GM12878 (cell line): ENCODE measurements around the gene ASCC1. TPM values are rescaled to one million over a fixed set of nuclear protein-coding genes. Genes with fewer than 3 reads are reported as not detected.

Experiments
- ATAC-seq: fragments of 200-7000 bp; cut with Tn5 transposase; 3 replicates; pipeline ENCODE4 v1.9.1; 2020; ENCODE audit warnings: mild to moderate bottlenecking, moderate library complexity
- BruUV-seq: library from RNA; stranded (reverse); fragments of 400-500 nt; replicated peaks from 2 replicates; lab custom pipeline; 2021; lab: Mats Ljungman, UMichigan
- CTCF ChIA-PET: fragments of 300-600 bp; sonication (Branson Sonifier 250); formaldehyde crosslinking; extraction: SDS; loops from one replicate; lab custom pipeline; 2021; ENCODE audit warnings: inconsistent platforms; lab: Yijun Ruan, JAX
- POLR2A ChIA-PET: fragments of 350-600 bp; formaldehyde crosslinking; extraction: SDS; loops from one replicate; lab custom pipeline; 2021; ENCODE audit warnings: inconsistent platforms; lab: Charles Lee
- RAD21 ChIA-PET: fragments of 300-600 bp; sonication (Branson Sonifier 250); formaldehyde crosslinking; loops from one replicate; lab custom pipeline; 2023; ENCODE audit warnings: antibody characterized with exemption; ENCODE audit not compliant: unreplicated experiment; lab: Charles Lee
- SMC1A ChIA-PET: fragments of 300-600 bp; sonication (Branson Sonifier 250); formaldehyde crosslinking; loops from one replicate; lab custom pipeline; 2023; ENCODE audit not compliant: unreplicated experiment, uncharacterized antibody; lab: Charles Lee
- DNase-seq: peaks from one replicate; pipeline ENCODE4 v3.0.0-alpha.2; 2011; ENCODE audit warnings: low read depth, low spot score
- FAIRE-seq: peaks from 3 replicates; lab custom pipeline; 2011; peaks lifted over from hg19 to GRCh38; lab: Jason Lieb, UNC
- H2AFZ ChIP-seq: 2 replicates; pipeline ENCODE4 v1.6.0; 2011; ENCODE audit warnings: low read depth, low read length, control low read depth; ENCODE audit not compliant: control insufficient read depth
- H3K27ac ChIP-seq: 2 replicates; pipeline ENCODE4 v1.5.1; 2011; ENCODE audit warnings: control low read depth; ENCODE audit not compliant: control insufficient read depth, insufficient read depth
- H3K27me3 ChIP-seq, 2 experiments: replicated peaks in 1 of 2; 2 replicates each; pipeline versions ENCODE4 v1.6.0 to v1.6.1; 2011; ENCODE audit warnings: low read length in 1 of 2; ENCODE audit not compliant: control insufficient read depth in 2 of 2, insufficient read depth in 2 of 2
- H3K36me3 ChIP-seq, 2 experiments: 2 replicates each; pipeline ENCODE4 v1.5.1; 2011; ENCODE audit warnings: low read length in 1 of 2; ENCODE audit not compliant: control insufficient read depth in 2 of 2, insufficient read depth in 2 of 2
- H3K4me1 ChIP-seq: 2 replicates; pipeline ENCODE4 v1.6.1; 2011; ENCODE audit warnings: mild to moderate bottlenecking, low read length, moderate library complexity, mixed read lengths; ENCODE audit not compliant: control insufficient read depth, insufficient read depth
- H3K4me2 ChIP-seq: 2 replicates; pipeline ENCODE4 v1.6.0; 2011; ENCODE audit warnings: control low read depth; ENCODE audit not compliant: control insufficient read depth, insufficient read depth
- H3K4me3 ChIP-seq: fragments of 200-600 bp; sonication (generic); 2 replicates; pipeline ENCODE4 v1.5.1; 2016
- H3K79me2 ChIP-seq: 2 replicates; pipeline ENCODE4 v1.6.0; 2011; ENCODE audit warnings: low read length; ENCODE audit not compliant: control insufficient read depth, insufficient read depth
- H3K9ac ChIP-seq: 2 replicates; pipeline ENCODE4 v1.8.0; 2011; ENCODE audit warnings: low read length, control low read depth, mixed read lengths; ENCODE audit not compliant: control insufficient read depth, insufficient read depth
- H3K9me3 ChIP-seq: replicated peaks from 3 replicates; pipeline ENCODE4 v1.5.1; 2011; ENCODE audit warnings: mild to moderate bottlenecking, low read length; ENCODE audit not compliant: control insufficient read depth, insufficient read depth
- H4K20me1 ChIP-seq: 2 replicates; pipeline ENCODE4 v1.6.0; 2011; ENCODE audit not compliant: control insufficient read depth, insufficient read depth
- ATF2 ChIP-seq: IDR thresholded peaks from 2 replicates; pipeline ENCODE4 v1.6.1; 2012; ENCODE audit warnings: low read length, inconsistent platforms
- JUNB ChIP-seq: IDR thresholded peaks from 2 replicates; pipeline ENCODE4 v1.6.1; 2016; ENCODE audit warnings: antibody characterized with exemption, mild to moderate bottlenecking
- KAT2A ChIP-seq: conservative IDR thresholded peaks from 2 replicates; pipeline ENCODE4 v1.6.1; 2011; ENCODE audit warnings: low read depth, low read length; ENCODE audit not compliant: control insufficient read depth
- MEF2A ChIP-seq: IDR thresholded peaks from 2 replicates; pipeline ENCODE4 v1.6.1; 2011; ENCODE audit warnings: low read depth, mild to moderate bottlenecking, low read length, moderate library complexity; ENCODE audit not compliant: insufficient read depth
- MEF2B ChIP-seq: fragments of 450-650 bp; IDR thresholded peaks from 2 replicates; pipeline ENCODE4 v1.6.1; 2018; ENCODE audit warnings: mild to moderate bottlenecking, moderate library complexity; ENCODE audit not compliant: partially characterized antibody, poor library complexity, severe bottlenecking
- MTA3 ChIP-seq: IDR thresholded peaks from 2 replicates; pipeline ENCODE4 v1.6.1; 2012; ENCODE audit warnings: low read length, inconsistent platforms, borderline replicate concordance
- RCOR1 ChIP-seq: conservative IDR thresholded peaks from 2 replicates; pipeline ENCODE4 v1.6.1; 2012; ENCODE audit warnings: low read depth, low read length, improper control_type of control experiment
- SMC3 ChIP-seq: IDR thresholded peaks from 2 replicates; pipeline ENCODE4 v1.6.1; 2011; ENCODE audit warnings: low read length, improper control_type of control experiment, borderline replicate concordance
- TCF12 ChIP-seq: IDR thresholded peaks from 2 replicates; pipeline ENCODE4 v1.6.1; 2011; ENCODE audit warnings: low read depth, mild to moderate bottlenecking, low read length
- ZBTB4 ChIP-seq: fragments of 450-650 bp; formaldehyde crosslinking; IDR thresholded peaks from 2 replicates; pipeline ENCODE4 v1.4.0; 2022; ENCODE audit warnings: mild to moderate bottlenecking, moderate library complexity
- WGBS: methylation state at CpG from one replicate; pipeline ENCODE4 v1.1.6; 2016; ENCODE audit warnings: low lambda C conversion rate; ENCODE audit not compliant: insufficient replicate concordance, insufficient coverage; ENCODE audit errors: missing lambda C conversion rate; 5-methylcytosine and 5-hydroxymethylcytosine counted together
- in situ Hi-C: fragments of 300-500 bp; cut with MboI; formaldehyde crosslinking; loops from 9 replicates; pipeline ENCODE4 v1.14.3; 2018; ENCODE audit warnings: mixed read lengths
- intact Hi-C: fragments of 100-400 bp; cut with micrococcal nuclease; formaldehyde crosslinking; loops from one replicate; pipeline ENCODE4 v1.14.2; 2022; ENCODE audit not compliant: unreplicated experiment
- polyA plus RNA-seq, 11 experiments: library from polyadenylated mRNA; depleted of rRNA in 4 of 11; unstranded in 6 of 11; stranded (reverse) in 5 of 11; fragments of >200 nt; fragmentation: Nextera tagmentation in 4 of 11; fragmentation: Illumina TruSeq in 1 of 11; extraction: Ambion mirVana in 4 of 11; extraction: Trizol in 1 of 11; gene quantifications; 1 replicate in 1 of 11; 2 replicates in 10 of 11; pipeline versions ENCODE4 v1.2.1 to v1.2.3, GENCODE V29; 2011 to 2016; ENCODE audit warnings: inconsistent platforms in 2 of 11, missing spikeins in 2 of 11, low read depth in 1 of 11
- total RNA-seq, 4 experiments: library from RNA; depleted of rRNA in 3 of 4; stranded (reverse); fragments of >200 nt in 3 of 4; fragmentation: Illumina TruSeq in 1 of 4; extraction: Trizol in 1 of 4; gene quantifications; 2 replicates each; pipeline versions ENCODE4 v1.2.1 to v1.2.3, GENCODE V29; 2013 to 2021
- TF ChIP-seq, protein P1 (sequence below): IDR thresholded peaks from 2 replicates; pipeline ENCODE4 v1.6.1; 2011; ENCODE audit warnings: low read depth, mild to moderate bottlenecking, low read length, moderate library complexity, borderline replicate concordance; ENCODE audit errors: extremely low read depth
- TF ChIP-seq, protein P2 (sequence below): IDR thresholded peaks from 2 replicates; pipeline ENCODE4 v1.6.1; 2011; ENCODE audit warnings: mild to moderate bottlenecking, low read depth, low read length, moderate library complexity; ENCODE audit not compliant: insufficient replicate concordance

Gene ASCC1
- total and polyA plus RNA-seq, 10 of the 15 experiments (the other 5 are each of a cell fraction or from before 2014, with no cell fraction given) = 23.3 to 80.6 (median 42.8) TPM

GRCh38 chr10:72088889-72089575 lies 127.0 kb downstream of the ASCC1 start:
- intact Hi-C loops = no loop called here
- Histone ChIP-seq H3K79me2 (no peaks in the 10 kb centered on the region), H3K27me3 (peaks cover 15 to 16% of the 10 kb centered on the region in 2 experiments), H3K9me3 (no peaks in the 10 kb centered on the region), H3K4me3 (no peak overlapping the region), H4K20me1 (no peaks in the 10 kb centered on the region), H3K9ac (no peak overlapping the region), H3K4me2 (no peak overlapping the region), H3K4me1 (0 out of 2 replicates have a peak, but pooled peaks cover 10% of the 10 kb centered on the region), H3K36me3 (peaks cover 0 to 3% of the 10 kb centered on the region in 2 experiments; a peak in 2 of 4 replicates), H3K27ac (no peak overlapping the region), H2AFZ (no peak overlapping the region)
- POLR2A ChIA-PET = interaction anchor here (0.5 to 1.9 kb wide), 4 partner anchors 10 to 96 kb away, joined by 4 to 8 read pairs (median 6); no protein-coding TSS in a partner anchor
- no TSS peak for BruUV-seq
- RAD21 ChIA-PET = no interaction called here
- ATAC-seq (no peak), DNase-seq (no peak), FAIRE-seq (no peak)
- SMC1A ChIA-PET = interaction anchor here (0.5 to 1.3 kb wide), 3 partner anchors 39 to 251 kb away, joined by 3 to 4 read pairs (median 3); no protein-coding TSS in a partner anchor
- in situ Hi-C loops = no loop called here
- no peak for TF ChIP-seq RCOR1
- no peak for TF ChIP-seq KAT2A
- TF ChIP-seq ZBTB4 (CRISPR knock-in tag) = no peak
- no peak for TF ChIP-seq MEF2B
- no peak for TF ChIP-seq SMC3
- no peak for TF ChIP-seq MEF2A
- TF ChIP-seq, protein P1, sequence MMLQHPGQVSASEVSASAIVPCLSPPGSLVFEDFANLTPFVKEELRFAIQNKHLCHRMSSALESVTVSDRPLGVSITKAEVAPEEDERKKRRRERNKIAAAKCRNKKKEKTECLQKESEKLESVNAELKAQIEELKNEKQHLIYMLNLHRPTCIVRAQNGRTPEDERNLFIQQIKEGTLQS = no peak
- TF ChIP-seq, protein P2, sequence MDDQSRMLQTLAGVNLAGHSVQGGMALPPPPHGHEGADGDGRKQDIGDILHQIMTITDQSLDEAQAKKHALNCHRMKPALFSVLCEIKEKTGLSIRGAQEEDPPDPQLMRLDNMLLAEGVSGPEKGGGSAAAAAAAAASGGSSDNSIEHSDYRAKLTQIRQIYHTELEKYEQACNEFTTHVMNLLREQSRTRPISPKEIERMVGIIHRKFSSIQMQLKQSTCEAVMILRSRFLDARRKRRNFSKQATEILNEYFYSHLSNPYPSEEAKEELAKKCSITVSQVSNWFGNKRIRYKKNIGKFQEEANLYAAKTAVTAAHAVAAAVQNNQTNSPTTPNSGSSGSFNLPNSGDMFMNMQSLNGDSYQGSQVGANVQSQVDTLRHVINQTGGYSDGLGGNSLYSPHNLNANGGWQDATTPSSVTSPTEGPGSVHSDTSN = no peak
- TF ChIP-seq ATF2 = no peak
- no peak for TF ChIP-seq JUNB
- TF ChIP-seq MTA3 = no peak
- no peak for TF ChIP-seq TCF12
- WGBS = 67% methylated on average over 14 of the region's 14 CpGs
- CTCF ChIA-PET = interaction anchor here (1.0 to 1.3 kb wide), 2 partner anchors 44 to 251 kb away, joined by 3 to 4 read pairs; no protein-coding TSS in a partner anchor
